NK-92 treated with Interleukin-12 subunit alpha and Interleukin-12 subunit beta, amount 100 ng/mL, for 24 hours (cell line): ENCODE data around the gene ATRX.
"Not testable (repeated sequence)": the region's sequence is repeated elsewhere in the genome, so short reads cannot be mapped to it uniquely, and the experiment has no call there.

Experiments used
- DNase-seq: peaks from one replicate; lab custom pipeline; 2025; lab: John Stamatoyannopoulos, UW

Gene ATRX

GRCh38 chrX:77621453-77621852 is 164.6 kb downstream of the ATRX start:
- DNase-seq: not testable (repeated sequence)

GRCh38 chrX:77617206-77617605 is 168.8 kb downstream of the ATRX start:
- no peak for DNase-seq

GRCh38 chrX:77603635-77604336 is 182.2 kb downstream of the ATRX start:
- no peak for DNase-seq

- no peak for DNase-seq
These were observed 188.5 kb downstream of the ATRX start for GRCh38 chrX:77597511-77597910.

GRCh38 chrX:77597090-77597489 is 188.9 kb downstream of the ATRX start:
- no peak for DNase-seq

- DNase-seq: no peak
These were observed 190.2 kb downstream of the ATRX start for GRCh38 chrX:77595848-77596247.

- DNase-seq: no peak
These were observed 213.7 kb downstream of the ATRX start for GRCh38 chrX:77572322-77572721.

GRCh38 chrX:77565278-77565677 is 220.7 kb downstream of the ATRX start:
- no peak for DNase-seq

GRCh38 chrX:77564823-77565222 is 221.2 kb downstream of the ATRX start:
- DNase-seq: no peak

- no peak for DNase-seq
These were observed 224.6 kb downstream of the ATRX start for GRCh38 chrX:77561372-77561771.

GRCh38 chrX:77556276-77556675 is 229.7 kb downstream of the ATRX start:
- no peak for DNase-seq

- no peak for DNase-seq
These were observed 237.3 kb downstream of the ATRX start for GRCh38 chrX:77548751-77549150.

GRCh38 chrX:77539778-77540177 is 246.2 kb downstream of the ATRX start:
- not testable (repeated sequence) for DNase-seq

- not testable (repeated sequence) for DNase-seq
These were observed 254.8 kb downstream of the ATRX start for GRCh38 chrX:77531261-77531660.

- DNase-seq: no peak
These were observed 258.0 kb downstream of the ATRX start for GRCh38 chrX:77528034-77528433.

GRCh38 chrX:77527233-77528001 is 258.6 kb downstream of the ATRX start:
- no peak for DNase-seq

GRCh38 chrX:77519765-77520164 is 266.3 kb downstream of the ATRX start:
- DNase-seq: no peak

- no peak for DNase-seq
These were observed 271.8 kb downstream of the ATRX start for GRCh38 chrX:77514177-77514576.

- no peak for DNase-seq
These were observed 276.0 kb downstream of the ATRX start for GRCh38 chrX:77510007-77510406.

- DNase-seq: no peak
These were observed 280.8 kb downstream of the ATRX start for GRCh38 chrX:77505227-77505626.

GRCh38 chrX:77502951-77503525 is 283.0 kb downstream of the ATRX start:
- DNase-seq: no peak

- not testable (repeated sequence) for DNase-seq
These were observed 285.9 kb downstream of the ATRX start for GRCh38 chrX:77500164-77500563.
